Pancreas (tissue), 10 donors: Measurements from ENCODE around the gene CDKN1C. TPM values are rescaled to one million over a fixed set of nuclear protein-coding genes. Genes with fewer than 3 reads are reported as not detected.
A peak's percentile ranks its signal among the peaks of the same experiment; 100 is the strongest.

Experiments used
- ATAC-seq, 4 donors: fragments of 200-7000 bp; cut with Tn5 transposase; one replicate each; pipeline versions ENCODE4 v1.8.0 to v1.9.1; 2020; ENCODE audit warnings: mild to moderate bottlenecking in 4 of 4, moderate library complexity in 4 of 4
- DNase-seq, 6 donors: peaks; one replicate each; pipeline ENCODE4 v3.0.0-alpha.2; 2020
- FAIRE-seq: peaks from 2 replicates; lab custom pipeline; 2012; peaks lifted over from hg19 to GRCh38; lab: Jason Lieb, UNC
- H3K27ac ChIP-seq, 4 donors: fragments of 200-600 bp; sonication (generic); 1 replicate in 3 of 4; 2 replicates in 1 of 4; pipeline versions ENCODE4 v1.5.0 to v1.8.0; 2020
- H3K27me3 ChIP-seq, 4 donors: fragments of 200-600 bp; one replicate each; pipeline ENCODE4 v1.8.0; 2021
- H3K36me3 ChIP-seq, 3 donors: fragments of 200-600 bp; sonication (generic) in 1 of 3; one replicate each; pipeline versions ENCODE4 v1.5.0 to v1.8.0; 2020 to 2021
- H3K4me1 ChIP-seq, 3 donors: fragments of 200-600 bp; one replicate each; pipeline ENCODE4 v1.8.0; 2021
- H3K4me3 ChIP-seq, 4 donors: fragments of 200-600 bp; sonication (generic) in 2 of 4; one replicate each; pipeline versions ENCODE4 v1.5.0 to v1.8.0; 2020 to 2021
- H3K9me3 ChIP-seq, 4 donors: fragments of 200-600 bp; one replicate each; pipeline ENCODE4 v1.8.0; 2021
- CTCF ChIP-seq, 4 donors: fragments of 200-600 bp; sonication (generic) in 3 of 4; IDR thresholded peaks; one replicate each; pipeline versions ENCODE4 v1.5.0 to v1.8.0; 2021; ENCODE audit warnings: antibody characterized with exemption in 4 of 4
- whole genome bisulfite sequencing, 2 donors: extraction: QIAGEN DNeasy Blood & Tissue Kit; methylation state at CpG; one replicate each; pipeline ENCODE4 v1.1.7; 2013; 5-methylcytosine and 5-hydroxymethylcytosine counted together
- intact Hi-C, 3 donors: fragments of 100-400 bp; cut with DNase I; formaldehyde crosslinking; loops; one replicate each; pipeline versions ENCODE4 v1.11.1 to v1.14.2; 2022
- polyA plus RNA-seq, 2 donors: library from polyadenylated mRNA; stranded (reverse); fragments of 200-250 nt; gene quantifications; one replicate each; pipeline ENCODE4 v1.2.3, GENCODE V29; 2013
- total RNA-seq, 6 donors: library from RNA; stranded (reverse); fragmentation: NEBNext Ultra II Directional in 4 of 6; extraction: Animal tissue kit (Norgen Biotek cat#: 25700) in 4 of 6; gene quantifications; one replicate each; pipeline versions ENCODE4 v1.2.1 to v1.2.4, GENCODE V29; 2021 to 2023
- donor health status: healthy with polysubstance abuse.
- donor health status: DM: no; HTN: no; CAD: no; lungs with moderate emphysema.
- donor health status: DM: no; HTN: no; CAD: no.
- donor health status: control.
- donor health status: control.
- donor health status: Bipolar disorder and iron deficiency.
- donor health status: DM: yes; HTN: yes; CAD: no.
- donor health status: DM: no; HTN: no; CAD: no.
- donor health status: DM: no; HTN: no; CAD: no.
- donor health status: DM: yes; HTN: yes; CAD: no.

Gene CDKN1C
- total and polyA plus RNA-seq, 8 donors, result 9.2 to 71.4 (median 20.0) TPM

GRCh38 chr11:2903672-2904011 lies 18.1 kb upstream of the CDKN1C start:
- Histone ChIP-seq H3K27me3 (no peaks in the 10 kb centered on the region), H3K27ac (no peak overlapping the region), H3K4me1 (peaks cover 0 to 7% (median 5%) of the 10 kb centered on the region in 3 donors), H3K36me3 (no peaks in the 10 kb centered on the region), H3K9me3 (no peaks in the 10 kb centered on the region), H3K4me3 (no peak overlapping the region)
- intact Hi-C loops, result no loop called here
- DNase-seq, result no peak
- no peak for TF ChIP-seq CTCF (IDR thresholded peaks at IDR 0.05)
- no peak for ATAC-seq
- no peak for FAIRE-seq
- 80 to 99% methylated on average over 7 of the region's 7 CpGs for WGBS, 2 donors

- no peak for TF ChIP-seq CTCF (IDR thresholded peaks at IDR 0.05)
- Histone ChIP-seq H3K27me3 (no peaks in the 10 kb centered on the region), H3K27ac (peak overlapping the region in 1 of 4 donors; percentile 30), H3K4me3 (peak overlapping the region; percentile 35 to 69 (median 51)), H3K4me1 (peaks cover 0 to 7% (median 5%) of the 10 kb centered on the region in 3 donors), H3K36me3 (no peaks in the 10 kb centered on the region), H3K9me3 (no peaks in the 10 kb centered on the region)
- no peak for ATAC-seq
- WGBS, 2 donors, result 84% methylated on average over 23 of the region's 23 CpGs
- DNase-seq, result no peak
- FAIRE-seq, result no peak
- intact Hi-C loops, result no loop called here
These were observed 17.5 kb upstream of the CDKN1C start for GRCh38 chr11:2902784-2903671.

- Histone ChIP-seq H3K36me3 (no peaks in the 10 kb centered on the region), H3K27me3 (no peaks in the 10 kb centered on the region), H3K27ac (peak overlapping the region in 3 of 4 donors; percentile 30 to 72 (median 58)), H3K4me1 (peaks cover 0 to 7% (median 5%) of the 10 kb centered on the region in 3 donors), H3K9me3 (no peaks in the 10 kb centered on the region), H3K4me3 (peak overlapping the region; percentile 35 to 69 (median 51))
- FAIRE-seq, result no peak
- peak; percentile 92 to 94 (median 93) for ATAC-seq
- WGBS, 2 donors, result 6 to 7% methylated on average over 55 to 57 of the region's 58 CpGs
- intact Hi-C loops, result no loop called here
- TF ChIP-seq CTCF (IDR thresholded peaks at IDR 0.05), result no peak
- DNase-seq, result peak; percentile 92 to 98 (median 94)
These were observed 16.5 kb upstream of the CDKN1C start for GRCh38 chr11:2901854-2902783.

GRCh38 chr11:2901196-2901796 lies 15.7 kb upstream of the CDKN1C start:
- H3K4me1 ChIP-seq, result peaks cover 0 to 7% (median 5%) of the 10 kb centered on the region in 3 donors
- TF ChIP-seq CTCF (IDR thresholded peaks at IDR 0.05), result no peak
- H3K27ac ChIP-seq, result peak overlapping the region in 2 of 4 donors; percentile 58 to 72
- intact Hi-C loops, result no loop called here
- H3K36me3 ChIP-seq, result no peaks in the 10 kb centered on the region
- 85% methylated on average over 15 to 16 of the region's 16 CpGs for WGBS, 2 donors
- no peak for FAIRE-seq
- H3K9me3 ChIP-seq, result no peaks in the 10 kb centered on the region
- DNase-seq, result peak in 2 of 6 donors; percentile 55 to 67
- H3K27me3 ChIP-seq, result no peaks in the 10 kb centered on the region
- ATAC-seq, result peak in 3 of 4 donors; percentile 3 to 6 (median 4)
- peak overlapping the region in 2 of 4 donors; percentile 55 to 69 for H3K4me3 ChIP-seq
